Kidney capillary endothelial cell (primary cell): Measurements from ENCODE around the gene LIMCH1.
A peak's percentile ranks its signal among the peaks of the same experiment; 100 is the strongest.
"Not testable (repeated sequence)": the region's sequence is repeated elsewhere in the genome, so short reads cannot be mapped to it uniquely, and the experiment has no call there.

ENCODE experiments used
- DNase-seq: peaks from one replicate; pipeline ENCODE4 v3.0.0-alpha.2; 2018; ENCODE audit warnings: low spot score

LIMCH1 gene, protein sequence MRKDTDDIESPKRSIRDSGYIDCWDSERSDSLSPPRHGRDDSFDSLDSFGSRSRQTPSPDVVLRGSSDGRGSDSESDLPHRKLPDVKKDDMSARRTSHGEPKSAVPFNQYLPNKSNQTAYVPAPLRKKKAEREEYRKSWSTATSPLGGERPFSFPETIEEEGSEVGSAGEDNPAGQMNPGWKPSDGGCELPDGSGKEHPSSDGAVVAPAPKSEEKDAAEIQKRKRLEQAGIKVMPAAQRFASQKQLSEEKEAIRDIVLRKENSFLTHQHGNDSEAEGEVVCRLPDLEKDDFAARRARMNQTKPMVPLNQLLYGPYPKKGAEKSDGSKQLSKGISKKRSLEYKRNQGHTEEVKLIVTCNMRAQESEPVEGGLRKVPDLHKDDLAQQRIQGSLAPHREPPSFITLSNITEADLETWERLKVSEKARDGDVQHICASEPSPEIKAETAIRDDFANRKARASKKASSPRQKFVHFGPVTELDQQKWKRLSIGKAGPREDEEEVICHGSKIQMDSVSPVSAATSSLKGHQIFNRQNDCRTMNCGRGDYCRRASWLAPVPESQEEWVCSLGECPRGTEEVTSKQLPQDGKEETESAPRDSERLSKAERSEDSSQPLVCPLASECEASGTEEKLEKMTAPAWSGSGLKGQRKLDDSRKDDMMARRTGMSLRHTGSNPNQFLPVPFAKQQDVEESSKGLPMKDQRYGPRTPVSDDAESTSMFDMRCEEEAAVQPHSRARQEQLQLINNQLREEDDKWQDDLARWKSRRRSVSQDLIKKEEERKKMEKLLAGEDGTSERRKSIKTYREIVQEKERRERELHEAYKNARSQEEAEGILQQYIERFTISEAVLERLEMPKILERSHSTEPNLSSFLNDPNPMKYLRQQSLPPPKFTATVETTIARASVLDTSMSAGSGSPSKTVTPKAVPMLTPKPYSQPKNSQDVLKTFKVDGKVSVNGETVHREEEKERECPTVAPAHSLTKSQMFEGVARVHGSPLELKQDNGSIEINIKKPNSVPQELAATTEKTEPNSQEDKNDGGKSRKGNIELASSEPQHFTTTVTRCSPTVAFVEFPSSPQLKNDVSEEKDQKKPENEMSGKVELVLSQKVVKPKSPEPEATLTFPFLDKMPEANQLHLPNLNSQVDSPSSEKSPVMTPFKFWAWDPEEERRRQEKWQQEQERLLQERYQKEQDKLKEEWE (N-terminal part only)

GRCh38 chr4:41538017-41538733 lies at the start of gene LIMCH1:
Gene LIMCH1, plus strand, starts transcription at chr4:41538157. Its CDS starts 67,839 bp downstream, at chr4:41605996.
- DNase-seq, result no peak

DNA sequence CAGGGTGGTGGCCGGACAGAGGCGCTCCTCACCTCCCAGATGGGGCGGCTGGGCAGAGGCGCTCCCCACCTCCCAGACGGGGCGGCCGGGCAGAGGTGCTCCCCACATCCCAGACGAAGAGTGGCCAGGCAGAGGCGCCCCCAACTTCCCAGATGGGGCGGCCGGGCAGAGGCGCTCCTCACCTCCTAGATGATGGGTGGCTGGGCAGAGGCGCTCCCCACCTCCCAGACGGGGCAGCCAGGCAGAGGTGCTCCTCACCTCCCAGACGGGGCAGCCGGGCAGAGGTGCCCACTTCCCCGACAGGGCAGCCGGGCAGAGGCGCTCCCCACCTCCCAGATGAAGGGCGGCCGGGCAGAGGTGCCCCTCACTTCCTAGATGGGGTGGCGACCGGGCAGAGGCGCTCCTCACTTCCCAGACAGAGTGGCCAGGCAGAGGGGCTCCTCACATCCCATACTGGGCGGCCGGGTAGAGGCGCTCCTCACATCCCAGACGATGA lies 46.8 kb upstream of the LIMCH1 start:
- not testable (repeated sequence) for DNase-seq

DNA sequence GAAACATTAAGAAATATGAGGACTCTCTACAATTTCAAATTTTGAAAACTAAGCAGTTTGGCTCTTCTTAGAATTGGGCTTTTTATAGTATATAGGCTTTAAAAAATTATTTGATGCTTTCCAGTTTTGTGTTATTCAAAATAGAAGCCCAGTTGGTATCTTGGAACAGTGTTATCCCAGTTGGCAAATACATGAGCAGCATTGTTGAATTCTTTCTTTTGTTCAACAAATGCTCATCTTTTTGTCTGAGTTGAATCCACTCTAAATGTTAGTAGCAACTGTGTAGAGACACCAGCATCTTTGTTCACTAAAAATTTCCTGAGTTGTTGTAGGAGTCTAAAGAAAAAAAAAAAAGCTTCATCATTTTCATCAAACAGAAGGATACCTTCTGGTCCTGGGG lies 41.0 kb upstream of the LIMCH1 start:
- no peak for DNase-seq

GRCh38 chr4:41498177-41498576 lies 39.8 kb upstream of the LIMCH1 start:
- DNase-seq, result no peak

- DNase-seq, result no peak
Measured at GRCh38 chr4:41504167-41504818, 33.7 kb upstream of the LIMCH1 start.

- no peak for DNase-seq
Measured at GRCh38 chr4:41505161-41505661, 32.7 kb upstream of the LIMCH1 start.

- no peak for DNase-seq
Measured at GRCh38 chr4:41506130-41506529, 31.8 kb upstream of the LIMCH1 start.

DNA sequence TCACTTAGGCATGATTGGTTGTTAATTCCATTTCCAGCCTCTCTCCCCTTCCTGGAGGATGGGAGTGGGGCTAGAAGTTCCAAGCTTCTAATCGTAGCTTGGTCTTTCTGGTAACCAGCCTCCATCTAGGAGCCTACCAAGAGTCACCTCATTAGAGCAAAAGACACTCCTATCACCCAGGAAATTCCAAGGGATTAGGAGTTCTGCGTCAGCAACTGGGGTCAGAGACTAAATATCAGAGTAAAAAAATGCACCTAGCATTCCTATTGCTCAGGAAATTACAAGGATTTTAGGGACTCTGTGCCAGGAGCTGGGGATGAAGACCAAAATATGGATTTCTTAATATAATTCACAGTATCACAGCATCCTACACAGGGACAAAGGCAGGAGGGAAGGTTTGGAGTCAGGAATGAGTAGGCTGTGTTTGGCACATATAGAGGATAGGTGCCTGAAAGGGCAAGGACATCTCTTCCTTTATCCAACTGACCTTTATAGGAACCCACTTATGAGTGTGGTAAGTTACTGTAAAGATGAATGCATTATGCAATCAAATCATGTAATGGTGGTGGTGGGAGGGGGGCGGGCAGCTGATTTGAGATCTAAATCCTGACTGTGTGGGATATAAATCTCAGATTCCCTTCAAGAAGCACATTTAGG lies 30.5 kb upstream of the LIMCH1 start:
- DNase-seq, result no peak

DNA sequence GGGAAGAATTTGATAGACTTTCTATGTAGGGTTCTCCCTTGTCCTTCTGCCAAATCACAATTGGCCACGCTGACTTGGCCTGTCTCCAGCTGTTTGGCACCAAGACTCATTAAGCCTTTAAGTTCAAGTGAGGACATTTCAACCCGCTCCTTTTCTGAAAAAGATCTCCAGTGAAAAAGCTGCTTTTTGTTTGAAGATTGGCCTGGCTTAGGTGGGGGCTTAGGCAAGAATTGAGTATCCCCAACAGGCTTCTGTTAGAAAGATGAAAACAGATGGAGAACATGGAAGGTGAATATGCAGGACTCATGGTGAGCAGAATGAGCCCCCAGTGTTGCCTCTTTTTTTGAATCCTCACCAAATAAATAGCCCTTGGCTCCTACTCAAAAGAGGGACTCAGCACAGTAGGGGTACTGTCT lies 28.5 kb upstream of the LIMCH1 start:
- DNase-seq, result no peak

- DNase-seq, result no peak
Measured at GRCh38 chr4:41510179-41510578, 27.8 kb upstream of the LIMCH1 start.

- no peak for DNase-seq
Measured at GRCh38 chr4:41512136-41512535, 25.8 kb upstream of the LIMCH1 start.

GRCh38 chr4:41512596-41512995 lies 25.4 kb upstream of the LIMCH1 start:
- DNase-seq, result no peak

GRCh38 chr4:41514169-41514568 lies 23.8 kb upstream of the LIMCH1 start:
- DNase-seq, result no peak

DNA sequence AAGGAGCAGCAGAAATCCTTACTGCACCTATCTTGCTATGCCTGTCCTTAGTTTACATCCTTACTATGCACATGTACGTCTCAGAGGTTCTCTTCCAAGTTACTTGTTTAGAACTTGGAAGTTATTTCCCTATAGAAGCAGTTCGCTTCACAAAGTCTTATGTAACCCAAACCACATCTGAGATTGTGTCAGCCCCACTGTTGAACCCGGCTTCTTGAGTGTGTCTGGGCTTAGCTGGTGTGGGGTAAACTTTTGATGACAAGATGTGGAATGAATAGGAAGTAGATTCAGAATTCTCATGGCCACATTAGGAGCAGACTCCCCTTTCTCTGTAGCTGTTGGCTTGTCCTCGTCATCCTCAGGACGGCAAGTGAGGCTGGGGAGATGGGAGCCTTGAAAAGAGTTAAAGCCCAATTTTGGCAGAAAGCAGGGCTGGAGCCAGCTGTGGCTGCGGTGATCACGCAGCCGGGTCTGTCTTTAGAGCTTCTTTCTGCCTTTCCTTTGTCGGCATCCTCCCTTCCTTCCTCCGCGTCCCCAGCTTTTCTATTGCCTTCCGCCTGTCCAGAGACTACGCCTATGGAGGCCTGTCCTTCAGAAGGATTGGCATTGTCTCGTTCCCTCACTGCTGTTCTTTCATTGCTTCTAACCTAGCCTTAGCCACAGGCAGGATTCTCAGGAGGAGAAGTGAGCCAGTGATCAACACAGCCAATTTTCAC lies 23.0 kb upstream of the LIMCH1 start:
- DNase-seq, result no peak

DNA sequence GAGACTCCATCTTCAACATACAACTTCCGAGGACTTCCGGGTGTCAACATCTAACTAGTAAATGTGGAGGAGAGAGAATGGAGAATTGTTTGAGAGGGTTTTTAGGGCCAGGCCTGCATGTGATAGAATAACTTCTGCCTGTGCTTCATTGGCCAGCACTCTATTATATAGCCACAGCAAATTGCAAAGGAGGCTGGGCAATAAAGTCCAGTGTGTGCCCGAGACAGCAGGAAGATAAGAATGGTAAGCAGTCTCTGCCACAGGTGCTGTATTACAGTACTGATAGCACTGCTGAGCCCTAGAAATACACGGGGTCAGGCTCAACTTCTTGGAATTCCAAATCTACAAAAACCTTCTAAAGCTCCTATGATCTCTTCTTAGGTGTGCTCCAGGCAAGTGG lies 20.8 kb upstream of the LIMCH1 start:
- DNase-seq, result no peak

GRCh38 chr4:41517747-41518146 lies 20.2 kb upstream of the LIMCH1 start:
- DNase-seq, result no peak

GRCh38 chr4:41524425-41524824 lies 13.5 kb upstream of the LIMCH1 start:
- no peak for DNase-seq

- peak; percentile 97 for DNase-seq
Measured at GRCh38 chr4:41525129-41525528, 12.8 kb upstream of the LIMCH1 start.

DNA sequence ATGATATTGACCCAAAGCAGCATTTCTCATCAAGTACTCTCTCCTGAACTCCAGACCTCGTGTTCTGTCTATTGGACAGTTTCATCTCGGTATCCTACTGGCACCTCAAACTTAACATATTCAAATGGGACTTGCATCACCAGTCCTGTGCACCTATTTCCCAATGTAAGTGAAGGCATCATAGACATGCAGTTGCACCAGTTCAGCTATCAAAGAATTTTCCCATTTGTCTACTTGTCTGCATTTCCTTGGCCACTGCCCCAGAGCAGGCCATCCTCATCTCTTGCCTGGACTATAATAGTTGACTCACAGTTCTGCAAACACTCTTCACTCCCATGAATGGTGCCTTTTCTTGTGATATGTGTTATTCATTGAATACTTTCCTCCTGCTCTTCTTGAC lies 11.3 kb upstream of the LIMCH1 start:
- DNase-seq, result no peak
